Measurements from ENCODE around the gene CCDC57.
A peak's percentile ranks its signal among the peaks of the same experiment; 100 is the strongest.

CCDC57 gene

GRCh38 chr17:82053556-82054263 lies 158.9 kb downstream of the CCDC57 start:
- no peak overlapping the region for H3K9ac ChIP-seq (ENCODE audit: low read depth in 1 of 2, low read length in 2 of 2)
- no peak overlapping the region for H3K27ac ChIP-seq (ENCODE audit: low read depth, low read length)
- peaks cover 11 to 29% of the 10 kb centered on the region in 2 donors for H3K4me1 ChIP-seq (ENCODE audit: control insufficient read depth in 1 of 2, insufficient read depth in 2 of 2, low read length in 2 of 2)
- H3K9me3 ChIP-seq (ENCODE audit: control insufficient read depth in 1 of 2, low read length in 2 of 2), result no peaks in the 10 kb centered on the region
- peaks cover 13 to 53% of the 10 kb centered on the region in 2 donors for H3K36me3 ChIP-seq (ENCODE audit: control insufficient read depth in 1 of 2, insufficient read depth in 2 of 2, low read length in 2 of 2)
- H3K27me3 ChIP-seq (ENCODE audit: control insufficient read depth in 1 of 2, insufficient read depth in 2 of 2, low read length in 2 of 2), result no peaks in the 10 kb centered on the region
- H3K4me3 ChIP-seq (ENCODE audit: low read depth in 1 of 2, low read length in 2 of 2), result peak overlapping the region in 1 of 2 donors; percentile 89

- Histone ChIP-seq H3K36me3 (ENCODE audit: control insufficient read depth in 1 of 2, insufficient read depth in 2 of 2, low read length in 2 of 2) (peaks cover 10 to 50% of the 10 kb centered on the region in 2 donors), H3K9ac (ENCODE audit: low read depth in 1 of 2, low read length in 2 of 2) (no peak overlapping the region), H3K27me3 (ENCODE audit: control insufficient read depth in 1 of 2, insufficient read depth in 2 of 2, low read length in 2 of 2) (no peaks in the 10 kb centered on the region), H3K4me3 (ENCODE audit: low read depth in 1 of 2, low read length in 2 of 2) (peak overlapping the region; percentile 87 to 89), H3K4me1 (ENCODE audit: control insufficient read depth in 1 of 2, insufficient read depth in 2 of 2, low read length in 2 of 2) (peaks cover 11 to 29% of the 10 kb centered on the region in 2 donors), H3K27ac (ENCODE audit: low read depth, low read length) (no peak overlapping the region), H3K9me3 (ENCODE audit: control insufficient read depth in 1 of 2, low read length in 2 of 2) (no peaks in the 10 kb centered on the region)
Measured at GRCh38 chr17:82053130-82053529, 159.5 kb downstream of the CCDC57 start.

- H3K9me3 ChIP-seq (ENCODE audit: control insufficient read depth in 1 of 2, low read length in 2 of 2), result no peaks in the 10 kb centered on the region
- H3K27me3 ChIP-seq (ENCODE audit: control insufficient read depth in 1 of 2, insufficient read depth in 2 of 2, low read length in 2 of 2), result no peaks in the 10 kb centered on the region
- peak overlapping the region; percentile 87 to 89 for H3K4me3 ChIP-seq (ENCODE audit: low read depth in 1 of 2, low read length in 2 of 2)
- no peak overlapping the region for H3K27ac ChIP-seq (ENCODE audit: low read depth, low read length)
- peaks cover 11 to 29% of the 10 kb centered on the region in 2 donors for H3K4me1 ChIP-seq (ENCODE audit: control insufficient read depth in 1 of 2, insufficient read depth in 2 of 2, low read length in 2 of 2)
- H3K36me3 ChIP-seq (ENCODE audit: control insufficient read depth in 1 of 2, insufficient read depth in 2 of 2, low read length in 2 of 2), result peaks cover 10 to 50% of the 10 kb centered on the region in 2 donors
- H3K9ac ChIP-seq (ENCODE audit: low read depth in 1 of 2, low read length in 2 of 2), result peak overlapping the region; percentile 70
Measured at GRCh38 chr17:82052638-82053059, 160.0 kb downstream of the CCDC57 start.

GRCh38 chr17:82051776-82052637 lies 160.6 kb downstream of the CCDC57 start, which contains the start of the genes GPS1 and RFNG:
Gene GPS1, plus strand, starts transcription at chr17:82051898. Its CDS starts 34 bp downstream, at chr17:82051932.
Gene RFNG, minus strand, starts transcription at chr17:82051811. Its CDS starts 45 bp downstream, at chr17:82051766.
- peaks cover 11 to 29% of the 10 kb centered on the region in 2 donors for H3K4me1 ChIP-seq (ENCODE audit: control insufficient read depth in 1 of 2, insufficient read depth in 2 of 2, low read length in 2 of 2)
- peaks cover 10 to 49% of the 10 kb centered on the region in 2 donors for H3K36me3 ChIP-seq (ENCODE audit: control insufficient read depth in 1 of 2, insufficient read depth in 2 of 2, low read length in 2 of 2)
- peak within 1 kb of the TSS; percentile 70 for H3K9ac ChIP-seq (ENCODE audit: low read depth in 1 of 2, low read length in 2 of 2)
- H3K27me3 ChIP-seq (ENCODE audit: control insufficient read depth in 1 of 2, insufficient read depth in 2 of 2, low read length in 2 of 2), result no peaks in the 10 kb centered on the region
- no peak within 1 kb of the TSS for H3K27ac ChIP-seq (ENCODE audit: low read depth, low read length)
- peak within 1 kb of the TSS; percentile 87 to 89 for H3K4me3 ChIP-seq (ENCODE audit: low read depth in 1 of 2, low read length in 2 of 2)
- H3K9me3 ChIP-seq (ENCODE audit: control insufficient read depth in 1 of 2, low read length in 2 of 2), result no peaks in the 10 kb centered on the region

Data from duodenal mucosa (tissue), 2 donors.